GM18519 (cell line): ENCODE measurements around the gene CLSTN2.

ENCODE experiments used
- ATAC-seq: cut with Tn5 transposase; IDR thresholded peaks from one replicate; pipeline ENCODE4 v1.9.1; 2021; ENCODE audit warnings: mild to moderate bottlenecking, moderate library complexity; ENCODE audit not compliant: unreplicated experiment, low FRiP score

CLSTN2 gene

GRCh38 chr3:140035871-140036270 is 100.9 kb downstream of the CLSTN2 start:
- no peak for ATAC-seq

GRCh38 chr3:140050396-140050795 is 115.4 kb downstream of the CLSTN2 start:
- no peak for ATAC-seq

- ATAC-seq: no peak
Observed at GRCh38 chr3:140051019-140051957, 116.3 kb downstream of the CLSTN2 start.

- ATAC-seq: no peak
Observed at GRCh38 chr3:140052771-140053702, 118.1 kb downstream of the CLSTN2 start.

GRCh38 chr3:140053794-140054193 is 118.8 kb downstream of the CLSTN2 start:
- no peak for ATAC-seq

GRCh38 chr3:140055092-140055791 is 120.3 kb downstream of the CLSTN2 start:
- ATAC-seq: no peak

- no peak for ATAC-seq
Observed at GRCh38 chr3:140056047-140056446, 121.1 kb downstream of the CLSTN2 start.

GRCh38 chr3:140061211-140061610 is 126.2 kb downstream of the CLSTN2 start:
- ATAC-seq: no peak

GRCh38 chr3:140062461-140062860 is 127.5 kb downstream of the CLSTN2 start:
- ATAC-seq: no peak

- ATAC-seq: no peak
Observed at GRCh38 chr3:140067487-140067886, 132.5 kb downstream of the CLSTN2 start.

- no peak for ATAC-seq
Observed at GRCh38 chr3:140068494-140069017, 133.6 kb downstream of the CLSTN2 start.

- ATAC-seq: no peak
Observed at GRCh38 chr3:140073278-140074045, 138.5 kb downstream of the CLSTN2 start.

- ATAC-seq: no peak
Observed at GRCh38 chr3:140076552-140076951, 141.6 kb downstream of the CLSTN2 start.

GRCh38 chr3:140077406-140077805 is 142.4 kb downstream of the CLSTN2 start:
- ATAC-seq: no peak

GRCh38 chr3:140078343-140078742 is 143.4 kb downstream of the CLSTN2 start:
- no peak for ATAC-seq

GRCh38 chr3:140078940-140079339 is 144.0 kb downstream of the CLSTN2 start:
- ATAC-seq: no peak

GRCh38 chr3:140081887-140082286 is 146.9 kb downstream of the CLSTN2 start:
- no peak for ATAC-seq

- ATAC-seq: no peak
Observed at GRCh38 chr3:140085001-140085400, 150.0 kb downstream of the CLSTN2 start.

- no peak for ATAC-seq
Observed at GRCh38 chr3:140086642-140087041, 151.7 kb downstream of the CLSTN2 start.

GRCh38 chr3:140088058-140088457 is 153.1 kb downstream of the CLSTN2 start:
- no peak for ATAC-seq
